SK-N-MC (cell line): ENCODE measurements around the gene LCE5A.
"Not testable (repeated sequence)": the region's sequence is repeated elsewhere in the genome, so short reads cannot be mapped to it uniquely, and the experiment has no call there.

Experiments
- EZH2 ChIP-seq: fragments of 200-600 bp; sonication (generic); IDR thresholded peaks from one replicate; pipeline ENCODE4 v1.6.1; 2017; ENCODE audit warnings: antibody characterized with exemption
- FOXP2 ChIP-seq: optimal IDR thresholded peaks from 2 replicates; pipeline ENCODE3; 2011; ENCODE audit warnings: mild to moderate bottlenecking, moderate library complexity; ENCODE audit not compliant: insufficient read depth; ENCODE audit errors: extremely low read length, control extremely low read depth
- POLR2AphosphoS5 ChIP-seq: IDR thresholded peaks from 2 replicates; pipeline ENCODE4 v1.6.1; 2012; ENCODE audit warnings: mild to moderate bottlenecking, low read depth, low read length, borderline replicate concordance

GRCh38 chr1:152491537-152491936, 19.1 kb upstream of the LCE5A start:
- TF ChIP-seq POLR2AphosphoS5, EZH2, FOXP2: not testable (repeated sequence)
